Measurements from ENCODE around the gene MICAL2.

Gene MICAL2

GRCh38 chr11:12274056-12274455 lies 163.7 kb downstream of the MICAL2 start:
- no peak for DNase-seq (ENCODE audit: low spot score in 2 of 2)
- H3K4me1 ChIP-seq = no peaks in the 10 kb centered on the region
- in situ Hi-C loops (cut with MboI; ENCODE audit: low sequenced_read_pairs) = loop anchor here (5.0 to 25.0 kb wide), 2 partner anchors 227 to 337 kb away; no protein-coding TSS in a partner anchor
- no peaks in the 10 kb centered on the region for H3K9me3 ChIP-seq
- no peaks in the 10 kb centered on the region for H3K27me3 ChIP-seq (ENCODE audit: low read depth)
- H3K4me3 ChIP-seq = no peak overlapping the region
- no peaks in the 10 kb centered on the region for H3K36me3 ChIP-seq (replicated peaks)

DNA sequence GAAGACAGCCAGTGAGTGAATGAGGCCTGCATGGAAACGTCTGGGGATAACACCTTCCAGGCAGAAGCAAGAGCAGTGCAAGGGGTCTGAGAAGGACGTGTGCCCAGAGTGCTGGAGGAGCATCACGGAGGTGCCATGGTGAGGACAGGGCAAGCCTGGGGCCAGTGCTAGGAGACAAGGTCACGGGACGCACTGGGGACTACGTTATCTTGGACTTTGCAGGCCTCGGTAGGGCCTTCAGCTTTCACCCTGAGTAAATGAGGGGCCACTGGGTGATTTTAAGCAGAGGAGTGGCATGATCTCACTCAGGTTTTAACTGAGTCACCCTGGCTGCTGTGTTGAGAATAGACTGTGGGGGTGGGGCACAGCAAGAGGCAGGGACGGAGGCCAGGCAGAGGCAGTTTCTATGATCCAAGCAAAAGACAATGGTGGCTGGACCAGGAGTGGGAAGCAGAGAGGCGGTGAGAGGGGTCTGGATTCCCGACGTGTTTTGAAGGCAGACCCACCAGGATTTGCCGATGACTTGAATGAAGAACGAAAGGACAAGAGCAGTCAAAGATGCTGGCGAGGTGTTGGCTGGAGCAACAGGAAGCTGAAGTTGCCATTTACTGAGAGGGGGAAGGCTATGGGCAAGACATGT lies 164.3 kb downstream of the MICAL2 start:
- Histone ChIP-seq H3K4me3 (no peak overlapping the region), H3K36me3 (replicated peaks) (no peaks in the 10 kb centered on the region), H3K27me3 (ENCODE audit: low read depth) (no peaks in the 10 kb centered on the region), H3K9me3 (no peaks in the 10 kb centered on the region), H3K4me1 (no peaks in the 10 kb centered on the region)
- in situ Hi-C loops (cut with MboI; ENCODE audit: low sequenced_read_pairs) = loop anchor here (5.0 to 25.0 kb wide), 2 partner anchors 227 to 337 kb away; no protein-coding TSS in a partner anchor
- DNase-seq (ENCODE audit: low spot score in 2 of 2) = no peak

- H3K4me1 ChIP-seq = no peaks in the 10 kb centered on the region
- no peak overlapping the region for H3K4me3 ChIP-seq
- in situ Hi-C loops (cut with MboI; ENCODE audit: low sequenced_read_pairs) = no loop called here
- H3K27me3 ChIP-seq (ENCODE audit: low read depth) = no peaks in the 10 kb centered on the region
- no peaks in the 10 kb centered on the region for H3K36me3 ChIP-seq (replicated peaks)
- DNase-seq (ENCODE audit: low spot score in 2 of 2) = no peak
- no peaks in the 10 kb centered on the region for H3K9me3 ChIP-seq
These were observed 165.4 kb downstream of the MICAL2 start for GRCh38 chr11:12275818-12276217.

GRCh38 chr11:12276356-12276755 lies 166.0 kb downstream of the MICAL2 start:
- in situ Hi-C loops (cut with MboI; ENCODE audit: low sequenced_read_pairs) = no loop called here
- Histone ChIP-seq H3K4me1 (no peaks in the 10 kb centered on the region), H3K9me3 (no peaks in the 10 kb centered on the region), H3K27me3 (ENCODE audit: low read depth) (no peaks in the 10 kb centered on the region), H3K4me3 (no peak overlapping the region), H3K36me3 (replicated peaks) (no peaks in the 10 kb centered on the region)
- DNase-seq (ENCODE audit: low spot score in 2 of 2) = no peak

DNA sequence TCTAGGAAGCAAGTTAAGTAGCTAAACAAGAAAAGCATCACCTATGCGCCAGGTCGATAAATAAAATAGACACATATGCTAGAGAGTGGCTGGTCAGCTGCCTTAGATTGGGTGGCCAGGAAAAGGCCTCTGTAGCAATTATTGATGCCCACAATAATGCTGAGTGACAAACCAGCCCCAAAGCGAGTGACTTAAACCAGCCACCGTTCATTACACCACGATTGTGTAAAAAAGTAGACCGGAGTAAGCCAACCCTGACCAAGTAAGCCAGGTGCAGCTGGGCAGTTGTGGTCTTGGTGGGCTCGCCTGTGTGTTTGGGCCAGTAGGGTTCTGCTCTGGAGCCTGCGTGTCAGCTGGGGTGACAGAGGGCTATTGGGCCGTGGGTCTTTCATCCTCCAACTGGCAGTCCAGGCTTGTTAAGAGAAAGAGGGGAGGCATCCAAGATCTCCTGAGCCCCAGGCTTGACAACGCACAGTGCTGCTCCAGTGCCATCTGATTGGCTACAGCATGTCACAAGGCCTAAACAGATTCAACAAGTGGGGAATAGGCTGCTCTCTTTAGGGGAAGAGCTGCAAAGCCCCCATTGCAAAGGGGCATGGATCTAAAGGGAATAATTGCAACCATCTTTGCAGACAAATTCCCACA lies 166.6 kb downstream of the MICAL2 start:
- in situ Hi-C loops (cut with MboI; ENCODE audit: low sequenced_read_pairs) = no loop called here
- no peaks in the 10 kb centered on the region for H3K27me3 ChIP-seq (ENCODE audit: low read depth)
- H3K4me1 ChIP-seq = no peaks in the 10 kb centered on the region
- no peaks in the 10 kb centered on the region for H3K36me3 ChIP-seq (replicated peaks)
- H3K4me3 ChIP-seq = no peak overlapping the region
- H3K9me3 ChIP-seq = no peaks in the 10 kb centered on the region
- DNase-seq (ENCODE audit: low spot score in 2 of 2) = no peak

DNA sequence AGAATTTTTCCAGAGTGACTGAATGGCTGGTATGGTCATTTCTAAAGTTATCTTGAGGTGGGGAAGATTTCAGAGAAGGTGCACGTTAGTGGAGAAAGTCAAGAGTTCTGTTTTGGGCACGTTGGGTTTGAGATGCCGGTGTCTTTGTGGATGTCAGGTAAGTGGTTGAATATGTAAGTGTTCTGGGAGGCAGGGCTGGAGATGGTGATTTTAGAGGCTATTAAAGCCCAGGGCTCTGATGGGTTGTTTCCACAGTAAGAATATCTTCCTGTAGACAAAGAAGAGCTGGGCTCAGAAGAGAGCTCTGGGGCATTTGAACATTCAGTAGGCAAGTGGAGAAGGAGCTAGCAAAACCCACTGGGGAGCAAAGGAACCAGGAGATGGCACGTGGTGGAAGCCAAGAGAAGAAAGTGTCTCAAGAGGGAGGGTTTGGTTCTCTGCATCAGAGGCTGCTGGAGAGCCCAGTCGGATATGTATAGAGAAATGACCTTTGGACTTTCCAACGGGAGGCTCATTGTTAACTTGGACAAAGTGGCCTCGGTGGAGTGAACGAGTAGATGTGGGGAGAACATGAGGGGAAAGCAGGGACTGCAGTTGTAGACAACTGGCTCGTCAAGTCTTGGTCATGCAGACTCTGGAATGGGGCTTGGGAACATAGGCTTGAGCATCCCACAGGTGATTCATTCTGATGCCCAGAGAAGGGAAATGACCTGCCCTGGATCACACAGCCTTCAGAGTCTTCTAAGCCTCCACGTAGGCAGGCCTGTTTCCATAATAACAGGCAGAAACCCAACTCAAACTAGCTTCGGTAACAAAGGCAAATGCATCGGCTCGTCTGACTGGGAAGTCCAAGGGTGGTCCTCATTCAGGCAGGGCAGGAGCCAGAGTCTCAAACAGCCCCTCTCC lies 168.6 kb downstream of the MICAL2 start:
- H3K4me1 ChIP-seq = no peaks in the 10 kb centered on the region
- no peaks in the 10 kb centered on the region for H3K9me3 ChIP-seq
- no peak overlapping the region for H3K4me3 ChIP-seq
- no peak for DNase-seq (ENCODE audit: low spot score in 2 of 2)
- H3K36me3 ChIP-seq (replicated peaks) = no peaks in the 10 kb centered on the region
- peaks cover 1% of the 10 kb centered on the region; the same call in 1 of the 2 replicates for H3K27me3 ChIP-seq (ENCODE audit: low read depth)
- in situ Hi-C loops (cut with MboI; ENCODE audit: low sequenced_read_pairs) = no loop called here

- Histone ChIP-seq H3K27me3 (ENCODE audit: low read depth) (peaks cover 4% of the 10 kb centered on the region; the same call in 1 of the 2 replicates), H3K4me3 (no peak overlapping the region), H3K9me3 (no peaks in the 10 kb centered on the region), H3K36me3 (replicated peaks) (no peaks in the 10 kb centered on the region), H3K4me1 (peaks cover 3% of the 10 kb centered on the region; the same call in 1 of the 2 replicates)
- in situ Hi-C loops (cut with MboI; ENCODE audit: low sequenced_read_pairs) = loop anchor here (10.0 kb wide), 1 partner anchor 485 kb away; no protein-coding TSS in a partner anchor
- no peak for DNase-seq (ENCODE audit: low spot score in 2 of 2)
These were observed 169.3 kb downstream of the MICAL2 start for GRCh38 chr11:12279672-12280108.

DNA sequence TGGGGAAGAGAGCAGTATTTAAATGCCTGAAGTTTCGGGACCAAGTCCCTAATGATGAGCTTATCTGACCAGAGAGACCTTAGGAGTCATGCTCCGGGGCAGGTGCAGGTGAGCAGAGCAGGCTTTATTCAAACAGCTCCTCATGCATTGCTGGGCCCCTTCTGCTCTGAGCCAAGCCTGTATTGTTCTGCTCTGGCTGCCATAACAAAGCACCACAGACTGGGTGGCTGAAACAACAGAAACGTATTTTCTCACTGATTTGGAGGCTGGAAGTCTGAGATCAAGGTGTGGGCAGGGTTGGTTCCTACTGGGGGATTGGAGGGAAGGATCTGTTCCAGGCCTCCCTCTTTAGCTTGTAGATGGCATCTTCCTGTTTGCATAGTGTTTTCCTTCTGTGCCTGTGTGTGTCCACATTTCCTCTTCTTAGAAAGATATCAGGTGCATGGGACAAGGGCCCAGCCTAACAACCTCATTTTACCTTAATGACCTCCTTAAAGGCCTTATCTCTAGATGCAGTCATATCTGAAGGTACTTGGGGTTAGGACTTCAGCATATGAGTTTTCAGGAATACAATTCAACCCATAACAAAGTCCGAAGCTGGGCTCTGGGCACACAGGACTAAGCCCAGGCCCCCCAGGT lies 169.9 kb downstream of the MICAL2 start:
- Histone ChIP-seq H3K4me1 (peaks cover 3% of the 10 kb centered on the region; the same call in 1 of the 2 replicates), H3K9me3 (no peaks in the 10 kb centered on the region), H3K27me3 (ENCODE audit: low read depth) (peaks cover 4% of the 10 kb centered on the region; the same call in 1 of the 2 replicates), H3K36me3 (replicated peaks) (no peaks in the 10 kb centered on the region), H3K4me3 (no peak overlapping the region)
- DNase-seq (ENCODE audit: low spot score in 2 of 2) = no peak
- in situ Hi-C loops (cut with MboI; ENCODE audit: low sequenced_read_pairs) = loop anchor here (10.0 kb wide), 1 partner anchor 486 kb away; no protein-coding TSS in a partner anchor

DNA sequence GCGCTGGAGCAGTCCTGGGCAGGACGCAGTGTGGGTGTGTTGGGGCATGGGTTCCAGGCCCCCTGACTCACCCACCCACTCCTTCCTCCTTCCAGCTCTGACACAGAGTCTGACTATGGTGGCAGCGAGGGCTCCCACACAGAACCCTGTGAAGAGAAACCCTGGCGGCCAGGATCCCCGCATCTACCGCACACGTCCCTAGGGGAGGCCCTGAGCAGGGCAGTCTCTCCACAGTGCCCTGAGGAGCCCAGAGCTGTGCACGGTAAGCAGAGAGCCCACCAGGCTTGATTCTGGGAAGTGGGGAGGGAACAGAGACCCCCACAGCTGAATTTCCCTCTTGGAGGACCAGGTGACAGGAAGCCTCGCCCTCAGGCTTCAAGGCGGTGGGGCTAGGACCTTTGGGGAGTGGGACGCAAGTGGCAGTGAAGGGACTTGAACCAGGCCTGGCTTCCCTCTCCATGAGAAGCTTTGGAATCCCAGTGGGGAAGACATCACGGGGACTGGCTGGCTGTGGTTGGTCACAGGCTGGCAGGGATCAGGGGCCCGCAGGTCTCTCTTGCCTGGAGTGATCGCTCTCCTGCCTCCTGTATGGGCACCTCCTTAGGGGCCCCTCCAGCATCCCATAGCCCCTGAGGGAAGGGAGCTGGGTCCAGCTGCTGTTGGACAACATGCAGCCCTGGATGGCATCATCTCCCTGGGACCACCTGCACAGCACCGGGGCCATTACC lies 170.6 kb downstream of the MICAL2 start:
- DNase-seq (ENCODE audit: low spot score in 2 of 2) = no peak
- Histone ChIP-seq H3K27me3 (ENCODE audit: low read depth) (peaks cover 4% of the 10 kb centered on the region; the same call in 1 of the 2 replicates), H3K4me3 (no peak overlapping the region), H3K9me3 (no peaks in the 10 kb centered on the region), H3K4me1 (peaks cover 3% of the 10 kb centered on the region; the same call in 1 of the 2 replicates), H3K36me3 (replicated peaks) (no peaks in the 10 kb centered on the region)
- in situ Hi-C loops (cut with MboI; ENCODE audit: low sequenced_read_pairs) = loop anchor here (10.0 kb wide), 1 partner anchor 486 kb away; no protein-coding TSS in a partner anchor

- in situ Hi-C loops (cut with MboI; ENCODE audit: low sequenced_read_pairs) = loop anchor here (10.0 kb wide), 1 partner anchor 487 kb away; no protein-coding TSS in a partner anchor
- peaks cover 3% of the 10 kb centered on the region; the same call in 1 of the 2 replicates for H3K4me1 ChIP-seq
- H3K4me3 ChIP-seq = no peak overlapping the region
- no peaks in the 10 kb centered on the region for H3K9me3 ChIP-seq
- no peaks in the 10 kb centered on the region for H3K36me3 ChIP-seq (replicated peaks)
- DNase-seq (ENCODE audit: low spot score in 2 of 2) = peak; percentile 46 to 89
- peaks cover 4% of the 10 kb centered on the region; the same call in 1 of the 2 replicates for H3K27me3 ChIP-seq (ENCODE audit: low read depth)
These were observed 171.4 kb downstream of the MICAL2 start for GRCh38 chr11:12281571-12282478.

DNA sequence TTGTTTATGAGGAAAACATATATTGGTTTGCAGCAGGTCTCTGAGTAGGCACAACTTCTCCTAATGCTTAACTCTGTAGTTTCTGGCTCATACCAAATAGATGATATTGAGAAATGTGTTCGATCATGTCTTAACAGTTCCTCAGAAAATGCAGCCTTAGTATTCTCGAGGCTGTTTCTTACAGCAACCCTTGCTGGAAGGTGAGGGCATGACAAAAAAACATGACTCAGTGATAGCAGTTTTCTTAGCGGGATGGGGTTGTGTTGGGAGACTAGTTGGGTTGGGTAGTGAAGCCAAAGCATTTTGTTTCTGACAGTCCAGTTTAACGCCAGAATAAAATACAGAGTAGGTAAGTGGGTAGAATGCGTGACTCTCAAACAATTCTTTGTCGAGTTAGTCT lies 172.3 kb downstream of the MICAL2 start:
- in situ Hi-C loops (cut with MboI; ENCODE audit: low sequenced_read_pairs) = loop anchor here (10.0 kb wide), 1 partner anchor 488 kb away; no protein-coding TSS in a partner anchor
- Histone ChIP-seq H3K9me3 (no peaks in the 10 kb centered on the region), H3K4me1 (peaks cover 3% of the 10 kb centered on the region; the same call in 1 of the 2 replicates), H3K27me3 (ENCODE audit: low read depth) (peaks cover 4% of the 10 kb centered on the region; the same call in 1 of the 2 replicates), H3K4me3 (no peak overlapping the region), H3K36me3 (replicated peaks) (no peaks in the 10 kb centered on the region)
- no peak for DNase-seq (ENCODE audit: low spot score in 2 of 2)
